H9 (cell line): Measurements from ENCODE around the gene ANKRD55. TPM values are rescaled to one million over a fixed set of nuclear protein-coding genes. Genes with fewer than 3 reads are reported as not detected.

Experiments used
- DNase-seq: peaks from one replicate; pipeline ENCODE4 v3.0.0-alpha.2; 2017
- H2AFZ ChIP-seq: one replicate; pipeline ENCODE4 v1.6.1; 2013; ENCODE audit warnings: mild to moderate bottlenecking, low read length, control low read depth, moderate library complexity
- H2AK5ac ChIP-seq: 2 replicates; pipeline ENCODE4 v1.6.1; 2013; ENCODE audit warnings: low read length, control low read depth, mixed read lengths; ENCODE audit not compliant: insufficient read length
- H2BK120ac ChIP-seq: one replicate; pipeline ENCODE4 v1.6.1; 2013; ENCODE audit warnings: low read depth, mild to moderate bottlenecking, low read length, control low read depth, inconsistent platforms; ENCODE audit not compliant: poor library complexity, severe bottlenecking
- H2BK12ac ChIP-seq: 2 replicates; pipeline ENCODE4 v1.6.1; 2013; ENCODE audit warnings: low read length, control low read depth, mixed read lengths, low read depth; ENCODE audit not compliant: insufficient read length
- H2BK15ac ChIP-seq: 2 replicates; pipeline ENCODE4 v1.6.1; 2013; ENCODE audit warnings: low read depth, low read length, control low read depth
- H2BK20ac ChIP-seq: one replicate; pipeline ENCODE4 v1.6.1; 2013; ENCODE audit warnings: low read depth, mild to moderate bottlenecking, low read length, control low read depth, inconsistent platforms; ENCODE audit not compliant: poor library complexity, severe bottlenecking
- H2BK5ac ChIP-seq: 2 replicates; pipeline ENCODE4 v1.6.1; 2013; ENCODE audit warnings: low read length, control low read depth, mixed read lengths; ENCODE audit not compliant: insufficient read length
- H3K14ac ChIP-seq: 2 replicates; pipeline ENCODE4 v1.6.1; 2013; ENCODE audit warnings: low read length, control low read depth; ENCODE audit not compliant: insufficient read depth
- H3K18ac ChIP-seq: 2 replicates; pipeline ENCODE4 v1.6.1; 2013; ENCODE audit warnings: low read depth, mild to moderate bottlenecking, mixed read lengths, low read length, control low read depth; ENCODE audit not compliant: insufficient read length
- H3K23ac ChIP-seq: 2 replicates; pipeline ENCODE4 v1.6.1; 2013; ENCODE audit warnings: low read length, control low read depth, mixed read lengths, low read depth; ENCODE audit not compliant: insufficient read length
- H3K23me2 ChIP-seq: 2 replicates; pipeline ENCODE4 v1.6.1; 2013; ENCODE audit warnings: low read depth, mild to moderate bottlenecking, mixed read lengths, low read length, control low read depth; ENCODE audit not compliant: insufficient read length, poor library complexity, severe bottlenecking
- H3K27ac ChIP-seq: 2 replicates; pipeline ENCODE4 v1.5.1; 2013; ENCODE audit warnings: low read length, control low read depth, mixed read lengths, low read depth; ENCODE audit not compliant: insufficient read length
- H3K27me3 ChIP-seq: 2 replicates; pipeline ENCODE4 v1.6.1; 2013; ENCODE audit warnings: low read length, control low read depth, inconsistent platforms; ENCODE audit not compliant: insufficient read depth
- H3K4ac ChIP-seq: 2 replicates; pipeline ENCODE4 v1.6.1; 2013; ENCODE audit warnings: low read depth, mild to moderate bottlenecking, control low read depth, inconsistent platforms, low read length, moderate library complexity
- H3K4me1 ChIP-seq: 2 replicates; pipeline ENCODE4 v1.6.1; 2013; ENCODE audit warnings: low read length, control low read depth, inconsistent platforms; ENCODE audit not compliant: insufficient read depth
- H3K4me2 ChIP-seq: 2 replicates; pipeline ENCODE4 v1.6.1; 2013; ENCODE audit warnings: low read length, control low read depth, mixed read lengths; ENCODE audit not compliant: insufficient read length, insufficient read depth
- H3K56ac ChIP-seq: 2 replicates; pipeline ENCODE4 v1.6.1; 2013; ENCODE audit warnings: low read depth, mild to moderate bottlenecking, mixed read lengths, low read length, control low read depth; ENCODE audit not compliant: insufficient read length
- H3K79me1 ChIP-seq: 2 replicates; pipeline ENCODE4 v1.6.1; 2013; ENCODE audit warnings: low read depth, mild to moderate bottlenecking, moderate library complexity, low read length, control low read depth, inconsistent platforms; ENCODE audit not compliant: insufficient read depth, poor library complexity, severe bottlenecking
- H3K79me2 ChIP-seq: 2 replicates; pipeline ENCODE4 v1.6.1; 2013; ENCODE audit warnings: low read length, control low read depth, inconsistent platforms; ENCODE audit not compliant: insufficient read depth
- H3K9ac ChIP-seq: 2 replicates; pipeline ENCODE4 v1.6.1; 2013; ENCODE audit warnings: low read length, control low read depth, mixed read lengths; ENCODE audit not compliant: insufficient read length; ENCODE audit errors: extremely low read depth
- H3K9me3 ChIP-seq: one replicate; pipeline ENCODE4 v1.6.1; 2013; ENCODE audit warnings: low read depth, low read length, inconsistent platforms; ENCODE audit not compliant: control insufficient read depth
- H3T11ph ChIP-seq: one replicate; pipeline ENCODE4 v1.6.1; 2013; ENCODE audit warnings: mild to moderate bottlenecking, low read length, control low read depth, inconsistent platforms
- H4K20me1 ChIP-seq: one replicate; pipeline ENCODE4 v1.6.1; 2013; ENCODE audit not compliant: control insufficient read depth, insufficient read length, insufficient read depth
- H4K5ac ChIP-seq: 2 replicates; pipeline ENCODE4 v1.6.1; 2013; ENCODE audit warnings: low read depth, mild to moderate bottlenecking, mixed read lengths, low read length, control low read depth; ENCODE audit not compliant: insufficient read length
- H4K8ac ChIP-seq: replicated peaks from 2 replicates; pipeline ENCODE4 v1.6.1; 2013; ENCODE audit warnings: low read length, control low read depth, mixed read lengths, low read depth; ENCODE audit not compliant: insufficient read length
- H4K91ac ChIP-seq: 2 replicates; pipeline ENCODE4 v1.6.1; 2013; ENCODE audit warnings: low read depth, mild to moderate bottlenecking, moderate library complexity, mixed read lengths, low read length, control low read depth; ENCODE audit not compliant: insufficient read length
- H3K27ac Mint-ChIP-seq, 3 experiments: 2 replicates in 2 of 3; 3 replicates in 1 of 3; pipeline ENCODE4 v1.8.0; 2020 to 2021; ENCODE audit warnings: mixed read lengths in 3 of 3, mild to moderate bottlenecking in 1 of 3, moderate library complexity in 1 of 3
- H3K27me3 Mint-ChIP-seq: 2 replicates; pipeline ENCODE4 v1.8.0; 2021; ENCODE audit warnings: low read depth, mild to moderate bottlenecking, moderate library complexity, mixed read lengths
- H3K36me3 Mint-ChIP-seq, 3 experiments: 2 replicates in 2 of 3; 3 replicates in 1 of 3; pipeline ENCODE4 v1.8.0; 2020 to 2021; ENCODE audit warnings: low read depth in 3 of 3, mixed read lengths in 3 of 3; ENCODE audit not compliant: insufficient read depth in 1 of 3
- H3K4me1 Mint-ChIP-seq, 2 experiments: 2 replicates each; pipeline ENCODE4 v1.8.0; 2020; ENCODE audit warnings: mixed read lengths in 2 of 2
- H3K4me3 Mint-ChIP-seq, 2 experiments: 2 replicates in 1 of 2; 3 replicates in 1 of 2; pipeline ENCODE4 v1.8.0; 2020 to 2021; ENCODE audit warnings: mild to moderate bottlenecking in 2 of 2, mixed read lengths in 2 of 2, moderate library complexity in 1 of 2
- H3K9me3 Mint-ChIP-seq, 2 experiments: 2 replicates in 1 of 2; 3 replicates in 1 of 2; pipeline ENCODE4 v1.8.0; 2020; ENCODE audit warnings: mild to moderate bottlenecking in 2 of 2, mixed read lengths in 2 of 2, moderate library complexity in 1 of 2
- CTCF ChIP-seq: fragments of 200-600 bp; sonication (generic); conservative IDR thresholded peaks from 3 replicates; pipeline ENCODE4 v1.8.0; 2021; ENCODE audit warnings: antibody characterized with exemption, mild to moderate bottlenecking
- WGBS: extraction: QIAGEN DNeasy Blood & Tissue Kit; methylation state at CpG from one replicate; pipeline ENCODE4 v1.1.7; 2013; ENCODE audit warnings: missing lambda C conversion rate, low lambda C conversion rate, mixed read lengths; ENCODE audit not compliant: insufficient read length; ENCODE audit errors: extremely low coverage; 5-methylcytosine and 5-hydroxymethylcytosine counted together
- total RNA-seq: library from RNA; stranded (reverse); gene quantifications from 2 replicates; pipeline ENCODE4 v1.2.1, GENCODE V29; 2021

Gene ANKRD55
- total RNA-seq, 1 experiment from 2014 or later, result not detected

- H3K18ac ChIP-seq, result no peak overlapping the region
- no peak overlapping the region for H4K5ac ChIP-seq
- no peak overlapping the region for H2BK120ac ChIP-seq
- no peak overlapping the region for H3K9ac ChIP-seq
- H2AK5ac ChIP-seq, result no peak overlapping the region
- H3K14ac ChIP-seq, result no peak overlapping the region
- H3K27me3 Mint-ChIP-seq, result peaks cover 2% of the 10 kb centered on the region; the same call in 1 of the 2 replicates
- no peak overlapping the region for H3K4me3 Mint-ChIP-seq
- H2BK12ac ChIP-seq, result no peak overlapping the region
- H4K91ac ChIP-seq, result no peak overlapping the region
- no peaks in the 10 kb centered on the region for H3K23me2 ChIP-seq
- H3K36me3 Mint-ChIP-seq, result peaks cover 0 to 8% (median 7%) of the 10 kb centered on the region in 3 experiments; a peak in 3 of 7 replicates
- no peak overlapping the region for H3K23ac ChIP-seq
- H3K4me1 ChIP-seq, result no peaks in the 10 kb centered on the region
- H3K4me1 Mint-ChIP-seq, result no peaks in the 10 kb centered on the region
- H3T11ph ChIP-seq, result no peak overlapping the region
- H3K79me1 ChIP-seq, result no peaks in the 10 kb centered on the region
- H3K4me2 ChIP-seq, result no peak overlapping the region
- no peaks in the 10 kb centered on the region for H4K20me1 ChIP-seq
- H2BK15ac ChIP-seq, result no peak overlapping the region
- peaks cover 0 to 8% of the 10 kb centered on the region in 2 experiments; a peak in 4 of 5 replicates for H3K9me3 Mint-ChIP-seq
- H3K79me2 ChIP-seq, result no peaks in the 10 kb centered on the region
- no CpG with 5 or more reads among the region's 1 CpG for WGBS
- H2BK5ac ChIP-seq, result no peak overlapping the region
- no peak overlapping the region for H3K4ac ChIP-seq
- DNase-seq, result no peak
- H3K56ac ChIP-seq, result no peak overlapping the region
- H2AFZ ChIP-seq, result no peak overlapping the region
- no peak overlapping the region for H3K27ac Mint-ChIP-seq
- H3K27me3 ChIP-seq, result no peaks in the 10 kb centered on the region
- H4K8ac ChIP-seq, result no peak overlapping the region
- H2BK20ac ChIP-seq, result no peak overlapping the region
- H3K27ac ChIP-seq, result no peak overlapping the region
- TF ChIP-seq CTCF, result no peak
- no peaks in the 10 kb centered on the region for H3K9me3 ChIP-seq
These were observed 22.4 kb upstream of the ANKRD55 start for GRCh38 chr5:56255502-56255901.
